IMR-90 (cell line): Measurements from ENCODE around the gene ABTB2. TPM values are rescaled to one million over a fixed set of nuclear protein-coding genes. Genes with fewer than 3 reads are reported as not detected.

ENCODE experiments used
- ATAC-seq: fragments of 200-7000 bp; cut with Tn5 transposase; 2 replicates; pipeline ENCODE4 v1.9.1; 2020; ENCODE audit warnings: low read depth, mild to moderate bottlenecking, moderate library complexity
- BruUV-seq: library from RNA; stranded (reverse); fragments of 400-500 nt; replicated peaks from 2 replicates; lab custom pipeline; 2021; lab: Mats Ljungman, UMichigan
- CTCF ChIA-PET: fragments of 300-600 bp; formaldehyde crosslinking; extraction: SDS; loops from one replicate; lab custom pipeline; 2021; ENCODE audit warnings: antibody characterized with exemption; lab: Yijun Ruan, JAX
- POLR2A ChIA-PET: fragments of 300-600 bp; sonication (Branson Sonifier 250); formaldehyde crosslinking; loops from one replicate; lab custom pipeline; 2022; ENCODE audit warnings: antibody characterized with exemption; ENCODE audit not compliant: unreplicated experiment; lab: Charles Lee
- DNase-seq: peaks from one replicate; pipeline ENCODE4 v3.0.0; 2013
- H2AFZ ChIP-seq: replicated peaks from 2 replicates; pipeline ENCODE3; 2013; ENCODE audit warnings: low read length, mild to moderate bottlenecking; ENCODE audit not compliant: poor library complexity
- H2AK5ac ChIP-seq: 2 replicates; pipeline ENCODE4 v1.6.1; 2013; ENCODE audit warnings: low read depth, low read length, inconsistent platforms
- H2AK9ac ChIP-seq: replicated peaks from 2 replicates; pipeline ENCODE3; 2013; ENCODE audit warnings: mild to moderate bottlenecking, low read depth, low read length, moderate library complexity; ENCODE audit not compliant: poor library complexity
- H2BK120ac ChIP-seq: 2 replicates; pipeline ENCODE4 v1.6.1; 2013; ENCODE audit warnings: low read depth, low read length, inconsistent platforms
- H2BK15ac ChIP-seq: 3 replicates; pipeline ENCODE4 v1.6.1; 2013; ENCODE audit warnings: low read depth, low read length, inconsistent platforms
- H2BK20ac ChIP-seq: 2 replicates; pipeline ENCODE4 v1.6.1; 2013; ENCODE audit warnings: low read depth, mild to moderate bottlenecking, inconsistent platforms, low read length, moderate library complexity
- H2BK5ac ChIP-seq: 2 replicates; pipeline ENCODE4 v1.6.1; 2013; ENCODE audit warnings: mild to moderate bottlenecking, low read depth, low read length, inconsistent platforms; ENCODE audit not compliant: poor library complexity, severe bottlenecking
- H3K14ac ChIP-seq: replicated peaks from 2 replicates; pipeline ENCODE4 v1.6.1; 2013; ENCODE audit warnings: low read depth, low read length, inconsistent platforms
- H3K18ac ChIP-seq: 2 replicates; pipeline ENCODE4 v1.6.1; 2013; ENCODE audit warnings: low read depth, low read length, control low read depth
- H3K23ac ChIP-seq: 2 replicates; pipeline ENCODE4 v1.6.1; 2013; ENCODE audit warnings: low read depth, low read length, inconsistent platforms
- H3K27ac ChIP-seq: 2 replicates; pipeline ENCODE4 v1.5.1; 2013; ENCODE audit warnings: mild to moderate bottlenecking, control low read depth, low read length; ENCODE audit not compliant: insufficient read depth
- H3K27me3 ChIP-seq: 2 replicates; pipeline ENCODE4 v1.6.1; 2013; ENCODE audit warnings: low read length; ENCODE audit not compliant: control insufficient read depth, insufficient read depth
- H3K36me3 ChIP-seq: 2 replicates; pipeline ENCODE4 v1.6.1; 2013; ENCODE audit warnings: low read length, mixed read lengths; ENCODE audit not compliant: control insufficient read depth, insufficient read depth
- H3K4ac ChIP-seq: 2 replicates; pipeline ENCODE4 v1.6.1; 2013; ENCODE audit warnings: low read depth, low read length, inconsistent platforms
- H3K4me1 ChIP-seq: 2 replicates; pipeline ENCODE4 v1.6.1; 2013; ENCODE audit warnings: low read length, mixed read lengths; ENCODE audit not compliant: control insufficient read depth, insufficient read depth
- H3K4me2 ChIP-seq: 2 replicates; pipeline ENCODE4 v1.6.1; 2013; ENCODE audit warnings: low read depth, mild to moderate bottlenecking, control low read depth, low read length, moderate library complexity
- H3K4me3 ChIP-seq: 2 replicates; pipeline ENCODE4 v1.5.1; 2013; ENCODE audit warnings: low read depth, mild to moderate bottlenecking, control low read depth, low read length, moderate library complexity; ENCODE audit not compliant: insufficient read depth
- H3K56ac ChIP-seq: 2 replicates; pipeline ENCODE4 v1.6.1; 2013; ENCODE audit warnings: low read length, inconsistent platforms; ENCODE audit not compliant: insufficient read depth; ENCODE audit errors: extremely low read depth
- H3K79me1 ChIP-seq, 2 experiments: 2 replicates each; pipeline ENCODE4 v1.6.1; 2013; ENCODE audit warnings: low read length in 2 of 2, inconsistent platforms in 1 of 2, low read depth in 1 of 2
- H3K9ac ChIP-seq: 2 replicates; pipeline ENCODE4 v1.6.1; 2013; ENCODE audit warnings: low read depth, low read length, control low read depth
- H3K9me1 ChIP-seq: 2 replicates; pipeline ENCODE4 v1.6.1; 2013; ENCODE audit warnings: low read length, inconsistent platforms; ENCODE audit not compliant: insufficient read depth
- H3K9me3 ChIP-seq: 2 replicates; pipeline ENCODE4 v1.6.1; 2013; ENCODE audit warnings: low read length; ENCODE audit not compliant: control insufficient read depth, insufficient read depth
- H4K20me1 ChIP-seq: 2 replicates; pipeline ENCODE4 v1.6.1; 2013; ENCODE audit warnings: low read length, inconsistent platforms; ENCODE audit not compliant: insufficient read depth
- H4K5ac ChIP-seq: 2 replicates; pipeline ENCODE4 v1.6.1; 2013; ENCODE audit warnings: mild to moderate bottlenecking, low read depth, low read length, control low read depth
- H4K8ac ChIP-seq, 2 experiments: 2 replicates each; pipeline ENCODE4 v1.6.1; 2013; ENCODE audit warnings: low read depth in 2 of 2, low read length in 2 of 2, control low read depth in 1 of 2, inconsistent platforms in 1 of 2
- H4K91ac ChIP-seq: 2 replicates; pipeline ENCODE4 v1.6.1; 2013; ENCODE audit warnings: low read depth, low read length, inconsistent platforms; ENCODE audit not compliant: insufficient read depth
- MAFK ChIP-seq: IDR thresholded peaks from 2 replicates; pipeline ENCODE4 v1.6.1; 2012; ENCODE audit warnings: low read depth, low read length, improper control_type of control experiment
- NFE2L2 ChIP-seq: fragments of 150-350 bp; IDR thresholded peaks from 2 replicates; pipeline ENCODE4 v1.6.1; 2016; ENCODE audit warnings: low read depth, mild to moderate bottlenecking, low read length
- RAD21 ChIP-seq: IDR thresholded peaks from 2 replicates; pipeline ENCODE4 v1.6.1; 2012; ENCODE audit warnings: low read length, improper control_type of control experiment
- RFX5 ChIP-seq: IDR thresholded peaks from 2 replicates; pipeline ENCODE4 v1.8.0; 2012; ENCODE audit warnings: low read depth, mild to moderate bottlenecking, low read length, moderate library complexity
- SMC3 ChIP-seq: fragments of 150-350 bp; IDR thresholded peaks from 2 replicates; pipeline ENCODE4 v1.6.1; 2016; ENCODE audit warnings: low read depth, mild to moderate bottlenecking, antibody characterized with exemption, low read length, moderate library complexity
- WGBS, 2 experiments: methylation state at CpG; one replicate each; pipeline versions ENCODE4 v1.1.5 to v1.1.7; 2013; ENCODE audit warnings: missing lambda C conversion rate in 2 of 2; ENCODE audit not compliant: insufficient read length in 1 of 2; ENCODE audit errors: extremely low coverage in 2 of 2; 5-methylcytosine and 5-hydroxymethylcytosine counted together
- dilution Hi-C: fragments of 300-500 bp; cut with HindIII; formaldehyde crosslinking; loops from one replicate; pipeline ENCODE4 v1.14.3; 2018; ENCODE audit warnings: low sequenced_read_pairs; ENCODE audit not compliant: unreplicated experiment
- in situ Hi-C: fragments of 300-500 bp; cut with MboI; formaldehyde crosslinking; loops from 3 replicates; pipeline ENCODE4 v1.14.3; 2019; ENCODE audit warnings: low sequenced_read_pairs, inconsistent platforms, mixed read lengths
- intact Hi-C: fragments of 100-400 bp; cut with micrococcal nuclease; formaldehyde crosslinking; loops from 2 replicates; pipeline ENCODE4 v1.10.0; 2022
- polyA plus RNA-seq, 3 experiments: library from polyadenylated mRNA; depleted of rRNA; stranded (reverse); fragments of >200 nt; gene quantifications; 2 replicates each; pipeline ENCODE4 v1.2.3, GENCODE V29; 2012; ENCODE audit warnings: low replicate concordance in 1 of 3
- total RNA-seq: library from RNA; depleted of rRNA; stranded (reverse); fragments of >200 nt; gene quantifications from 2 replicates; pipeline ENCODE4 v1.2.3, GENCODE V29; 2012
- TF ChIP-seq, protein P1 (sequence below): conservative IDR thresholded peaks from 2 replicates; pipeline ENCODE4 v1.5.1; 2012; ENCODE audit warnings: mild to moderate bottlenecking, low read depth, low read length, improper control_type of control experiment
- TF ChIP-seq, protein P2 (sequence below): fragments of 150-350 bp; IDR thresholded peaks from 2 replicates; pipeline ENCODE4 v1.6.1; 2017; ENCODE audit warnings: mild to moderate bottlenecking, antibody characterized with exemption, low read length, low read depth
- TF ChIP-seq, protein P3 (sequence below): fragments of 150-350 bp; IDR thresholded peaks from 2 replicates; pipeline ENCODE4 v1.6.1; 2016; ENCODE audit warnings: low read depth, mild to moderate bottlenecking, low read length, moderate library complexity, borderline replicate concordance

Gene ABTB2
- total and polyA plus RNA-seq, 2 of the 4 experiments (the other 2 are of a cell fraction) = 0.18 to 2.0 TPM

DNA sequence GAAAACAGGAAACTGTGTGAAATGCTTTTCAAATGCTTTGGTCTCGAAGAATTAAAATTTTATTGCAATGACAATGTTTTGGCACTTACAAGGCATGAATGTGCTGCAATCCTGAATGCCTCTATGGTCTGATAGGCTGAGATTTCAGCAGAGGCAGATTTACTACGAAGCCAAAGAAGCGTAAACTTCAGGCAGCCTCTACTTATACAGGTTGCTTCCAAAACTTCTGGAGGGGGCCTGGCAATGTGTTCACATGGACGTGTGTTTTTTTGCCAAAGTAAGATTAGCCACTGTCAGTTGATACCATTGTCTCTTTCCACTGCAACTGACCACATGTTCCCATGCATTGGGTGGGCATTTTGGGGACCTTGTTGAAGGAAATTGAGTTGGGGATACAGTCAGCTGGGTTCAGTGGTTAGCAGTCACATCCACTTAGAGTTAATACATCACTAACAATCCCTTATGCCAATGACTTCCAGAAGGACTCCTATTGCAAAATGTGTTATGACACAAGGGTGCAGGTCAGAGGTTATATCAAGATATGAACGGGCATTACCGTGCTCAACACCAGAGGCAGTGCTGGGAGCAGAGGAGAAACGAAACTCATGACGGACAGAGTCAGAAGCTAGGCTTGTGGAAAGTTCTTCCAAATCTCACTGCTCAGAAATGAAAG, 48.8 kb downstream of the ABTB2 start:
- Histone ChIP-seq H3K9me3 (no peaks in the 10 kb centered on the region), H4K20me1 (no peaks in the 10 kb centered on the region), H3K56ac (no peak overlapping the region), H3K27me3 (peaks cover 14% of the 10 kb centered on the region; the same call in 1 of the 2 replicates), H3K36me3 (no peaks in the 10 kb centered on the region), H3K9me1 (no peaks in the 10 kb centered on the region; the same call in 1 of the 2 replicates), H3K23ac (no peak overlapping the region), H3K4me1 (peaks cover 4% of the 10 kb centered on the region), H3K4me2 (no peak overlapping the region), H4K8ac (no peak overlapping the region), H3K14ac (no peak overlapping the region), H2AK9ac (no peak overlapping the region), H2AK5ac (no peak overlapping the region), H4K5ac (no peak overlapping the region), H2BK15ac (no peak overlapping the region), H3K4ac (no peak overlapping the region), H3K79me1 (no peaks in the 10 kb centered on the region; a peak in 1 of 4 replicates), H3K4me3 (no peak overlapping the region), H3K18ac (no peak overlapping the region), H3K27ac (no peak overlapping the region), H2AFZ (no peak overlapping the region), H4K91ac (no peak overlapping the region), H2BK20ac (no peak overlapping the region), H2BK5ac (no peak overlapping the region), H2BK120ac (no peak overlapping the region), H3K9ac (no peak overlapping the region)
- no TSS peak for BruUV-seq
- DNase-seq = no peak
- ATAC-seq = no peak
- CTCF ChIA-PET = no interaction called here
- dilution Hi-C loops = no loop called here
- no peak for TF ChIP-seq RFX5
- TF ChIP-seq MAFK = no peak
- TF ChIP-seq, protein P1, sequence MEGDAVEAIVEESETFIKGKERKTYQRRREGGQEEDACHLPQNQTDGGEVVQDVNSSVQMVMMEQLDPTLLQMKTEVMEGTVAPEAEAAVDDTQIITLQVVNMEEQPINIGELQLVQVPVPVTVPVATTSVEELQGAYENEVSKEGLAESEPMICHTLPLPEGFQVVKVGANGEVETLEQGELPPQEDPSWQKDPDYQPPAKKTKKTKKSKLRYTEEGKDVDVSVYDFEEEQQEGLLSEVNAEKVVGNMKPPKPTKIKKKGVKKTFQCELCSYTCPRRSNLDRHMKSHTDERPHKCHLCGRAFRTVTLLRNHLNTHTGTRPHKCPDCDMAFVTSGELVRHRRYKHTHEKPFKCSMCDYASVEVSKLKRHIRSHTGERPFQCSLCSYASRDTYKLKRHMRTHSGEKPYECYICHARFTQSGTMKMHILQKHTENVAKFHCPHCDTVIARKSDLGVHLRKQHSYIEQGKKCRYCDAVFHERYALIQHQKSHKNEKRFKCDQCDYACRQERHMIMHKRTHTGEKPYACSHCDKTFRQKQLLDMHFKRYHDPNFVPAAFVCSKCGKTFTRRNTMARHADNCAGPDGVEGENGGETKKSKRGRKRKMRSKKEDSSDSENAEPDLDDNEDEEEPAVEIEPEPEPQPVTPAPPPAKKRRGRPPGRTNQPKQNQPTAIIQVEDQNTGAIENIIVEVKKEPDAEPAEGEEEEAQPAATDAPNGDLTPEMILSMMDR = no peak
- TF ChIP-seq NFE2L2 = no peak
- no peak for TF ChIP-seq RAD21
- TF ChIP-seq, protein P2, sequence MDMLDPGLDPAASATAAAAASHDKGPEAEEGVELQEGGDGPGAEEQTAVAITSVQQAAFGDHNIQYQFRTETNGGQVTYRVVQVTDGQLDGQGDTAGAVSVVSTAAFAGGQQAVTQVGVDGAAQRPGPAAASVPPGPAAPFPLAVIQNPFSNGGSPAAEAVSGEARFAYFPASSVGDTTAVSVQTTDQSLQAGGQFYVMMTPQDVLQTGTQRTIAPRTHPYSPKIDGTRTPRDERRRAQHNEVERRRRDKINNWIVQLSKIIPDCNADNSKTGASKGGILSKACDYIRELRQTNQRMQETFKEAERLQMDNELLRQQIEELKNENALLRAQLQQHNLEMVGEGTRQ = no peak
- TF ChIP-seq, protein P3, sequence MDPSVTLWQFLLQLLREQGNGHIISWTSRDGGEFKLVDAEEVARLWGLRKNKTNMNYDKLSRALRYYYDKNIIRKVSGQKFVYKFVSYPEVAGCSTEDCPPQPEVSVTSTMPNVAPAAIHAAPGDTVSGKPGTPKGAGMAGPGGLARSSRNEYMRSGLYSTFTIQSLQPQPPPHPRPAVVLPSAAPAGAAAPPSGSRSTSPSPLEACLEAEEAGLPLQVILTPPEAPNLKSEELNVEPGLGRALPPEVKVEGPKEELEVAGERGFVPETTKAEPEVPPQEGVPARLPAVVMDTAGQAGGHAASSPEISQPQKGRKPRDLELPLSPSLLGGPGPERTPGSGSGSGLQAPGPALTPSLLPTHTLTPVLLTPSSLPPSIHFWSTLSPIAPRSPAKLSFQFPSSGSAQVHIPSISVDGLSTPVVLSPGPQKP = no peak
- TF ChIP-seq SMC3 = no peak
- POLR2A ChIA-PET = no interaction called here
- WGBS, 2 experiments = 86% methylated on average over 4 of the region's 8 CpGs; no CpG with 5 or more reads in 1 of the 2 experiments
- intact Hi-C loops = no loop called here
- in situ Hi-C loops = no loop called here
